Activated CD4-positive, alpha-beta T cell treated with anti-CD3 and anti-CD28 coated beads, Interleukin-2, amount 50 U/mL, for 24 hours (primary cell): Measurements from ENCODE around the gene PCCA.
"Not testable (repeated sequence)": the region's sequence is repeated elsewhere in the genome, so short reads cannot be mapped to it uniquely, and the experiment has no call there.

Source experiments
- DNase-seq, 2 donors: peaks; one replicate each; pipeline ENCODE4 v3.0.0-alpha.2; 2020; ENCODE audit warnings: low read depth in 1 of 2, low spot score in 1 of 2

PCCA gene, protein sequence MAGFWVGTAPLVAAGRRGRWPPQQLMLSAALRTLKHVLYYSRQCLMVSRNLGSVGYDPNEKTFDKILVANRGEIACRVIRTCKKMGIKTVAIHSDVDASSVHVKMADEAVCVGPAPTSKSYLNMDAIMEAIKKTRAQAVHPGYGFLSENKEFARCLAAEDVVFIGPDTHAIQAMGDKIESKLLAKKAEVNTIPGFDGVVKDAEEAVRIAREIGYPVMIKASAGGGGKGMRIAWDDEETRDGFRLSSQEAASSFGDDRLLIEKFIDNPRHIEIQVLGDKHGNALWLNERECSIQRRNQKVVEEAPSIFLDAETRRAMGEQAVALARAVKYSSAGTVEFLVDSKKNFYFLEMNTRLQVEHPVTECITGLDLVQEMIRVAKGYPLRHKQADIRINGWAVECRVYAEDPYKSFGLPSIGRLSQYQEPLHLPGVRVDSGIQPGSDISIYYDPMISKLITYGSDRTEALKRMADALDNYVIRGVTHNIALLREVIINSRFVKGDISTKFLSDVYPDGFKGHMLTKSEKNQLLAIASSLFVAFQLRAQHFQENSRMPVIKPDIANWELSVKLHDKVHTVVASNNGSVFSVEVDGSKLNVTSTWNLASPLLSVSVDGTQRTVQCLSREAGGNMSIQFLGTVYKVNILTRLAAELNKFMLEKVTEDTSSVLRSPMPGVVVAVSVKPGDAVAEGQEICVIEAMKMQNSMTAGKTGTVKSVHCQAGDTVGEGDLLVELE

DNA sequence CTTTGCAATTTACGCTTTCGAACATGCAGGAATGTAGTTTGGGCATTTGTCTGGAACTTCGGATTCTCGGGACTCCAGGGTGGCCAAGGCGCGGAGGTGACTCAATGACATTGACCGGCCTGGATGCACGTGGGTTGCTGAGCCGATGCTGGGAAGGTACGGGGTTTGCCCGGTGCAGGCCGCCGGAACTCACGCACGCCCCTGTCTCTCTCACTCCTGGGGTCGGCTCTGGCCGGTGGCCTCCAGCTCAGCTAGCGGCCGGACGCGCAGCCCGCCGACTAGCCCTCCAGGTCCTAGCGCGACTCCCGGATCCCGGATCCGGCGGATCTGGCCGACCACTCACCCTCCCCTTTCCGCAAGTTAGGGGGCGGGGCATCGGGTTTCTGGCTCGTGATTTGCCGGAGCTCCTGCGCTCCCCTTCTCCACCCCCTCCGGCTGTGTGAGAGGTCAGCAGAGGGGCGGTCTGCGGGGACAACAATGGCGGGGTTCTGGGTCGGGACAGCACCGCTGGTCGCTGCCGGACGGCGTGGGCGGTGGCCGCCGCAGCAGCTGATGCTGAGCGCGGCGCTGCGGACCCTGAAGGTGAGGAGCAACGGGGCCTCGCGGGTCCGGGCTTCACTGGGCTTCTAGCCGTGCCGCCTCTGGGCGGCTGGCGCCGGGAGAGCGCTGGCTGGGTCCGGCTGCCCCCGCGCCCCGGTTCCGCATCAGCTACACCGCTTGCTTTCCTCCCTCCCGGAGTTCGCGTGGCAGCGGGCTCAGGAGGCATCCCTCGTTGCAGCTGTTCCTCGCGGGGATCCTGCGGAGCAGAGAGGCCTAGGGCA is at the start of gene PCCA:
Gene PCCA (plus strand): TSS at position 450 of the 821 bp plus-strand sequence. CDS start 28 bp downstream, at position 478.
- DNase-seq, result peak; percentile 47 to 76

DNA sequence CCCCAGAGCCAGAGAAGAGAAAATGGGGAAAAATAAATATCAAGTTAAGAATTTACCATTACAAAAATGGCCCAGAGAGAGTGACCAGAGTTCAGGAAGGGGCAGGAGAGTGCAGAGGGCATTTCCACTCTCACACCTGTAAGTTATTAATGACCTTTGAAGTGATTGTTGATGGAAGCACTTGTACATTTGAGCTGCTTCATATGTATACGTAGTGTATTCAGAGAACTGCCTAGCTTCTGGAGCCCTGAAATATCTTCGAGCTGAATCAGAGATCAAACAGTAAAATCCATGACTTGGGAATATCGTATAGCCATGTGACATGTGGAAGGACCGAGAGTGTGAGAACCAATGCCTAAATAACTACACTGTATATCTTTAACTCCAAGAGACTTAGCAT is 49.2 kb upstream of the PCCA start:
- no peak for DNase-seq

DNA sequence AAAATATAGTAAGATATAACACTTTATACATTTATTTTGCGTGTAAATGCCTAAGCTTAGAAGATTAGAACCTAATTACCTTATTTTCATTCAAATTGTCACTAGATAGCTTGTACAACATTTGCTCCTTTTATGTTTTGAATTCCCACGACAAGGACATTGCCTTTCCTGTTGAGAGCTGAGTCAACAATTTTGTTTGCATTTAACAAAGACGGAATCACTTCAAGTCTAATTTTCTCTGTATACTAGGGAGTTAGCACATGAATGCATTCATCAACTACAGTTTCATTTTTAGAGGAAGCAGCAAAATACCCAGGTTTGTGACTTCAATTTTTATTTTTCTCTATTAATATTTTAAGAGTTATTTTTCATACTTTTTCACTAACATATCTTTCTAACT is 48.7 kb upstream of the PCCA start:
- DNase-seq, result no peak

DNA sequence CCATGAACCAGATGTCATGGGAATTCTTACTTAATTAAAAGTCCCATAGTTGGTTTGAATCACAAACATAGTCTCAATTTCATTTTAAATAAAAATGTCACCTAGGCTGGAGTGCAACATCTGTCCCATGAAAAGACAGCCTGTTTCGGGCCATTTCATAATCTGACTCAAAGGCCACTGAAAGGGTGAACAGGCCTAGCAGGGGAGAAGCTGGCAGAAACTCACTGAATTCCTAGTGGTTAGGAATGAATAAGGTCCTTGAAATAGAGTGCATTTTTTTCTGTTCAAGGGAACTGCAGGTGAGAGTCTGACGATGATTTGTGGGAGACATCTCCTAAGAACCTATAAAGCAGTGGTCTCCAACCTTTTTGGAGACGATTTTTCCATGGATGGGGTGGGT is 44.0 kb upstream of the PCCA start:
- DNase-seq, result no peak

DNA sequence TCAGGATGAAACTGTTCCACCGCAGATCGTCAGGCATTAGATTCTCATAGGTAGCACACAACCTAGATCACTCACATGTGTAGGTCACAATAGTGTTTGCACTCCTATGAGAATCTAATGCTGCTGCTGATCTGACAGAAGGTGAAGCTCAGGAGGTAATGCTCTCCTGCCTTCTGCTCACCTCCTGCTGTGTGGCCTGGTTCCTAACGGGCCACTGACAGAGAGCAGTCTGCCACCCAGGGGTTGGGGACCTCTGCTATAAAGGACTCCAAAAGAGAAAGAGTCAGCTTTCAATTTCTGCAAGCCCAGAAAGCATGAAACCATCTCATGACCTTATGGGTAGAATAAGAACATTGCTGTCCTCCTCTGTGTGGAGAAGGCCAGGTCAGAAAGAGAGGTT is 43.5 kb upstream of the PCCA start:
- no peak for DNase-seq

DNA sequence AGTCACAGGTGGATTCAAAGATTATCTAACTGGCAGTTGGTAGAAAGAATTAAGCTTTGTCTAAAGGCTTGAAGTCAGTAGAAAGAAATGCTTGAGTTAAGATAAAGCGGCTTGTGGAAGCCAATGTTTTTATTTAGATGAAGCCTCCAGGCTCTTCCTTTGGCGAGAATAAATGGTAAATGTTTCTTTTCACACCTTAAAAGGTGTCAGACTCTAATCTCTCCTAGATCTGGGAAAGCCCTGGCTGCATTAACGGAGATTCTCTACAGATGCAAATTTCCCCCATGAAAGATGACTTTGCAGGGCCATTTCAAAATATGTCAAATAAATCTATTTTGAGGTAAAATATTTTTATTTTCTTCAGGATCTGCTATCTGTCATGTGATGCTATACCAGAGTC is 37.8 kb upstream of the PCCA start:
- DNase-seq, result no peak

DNA sequence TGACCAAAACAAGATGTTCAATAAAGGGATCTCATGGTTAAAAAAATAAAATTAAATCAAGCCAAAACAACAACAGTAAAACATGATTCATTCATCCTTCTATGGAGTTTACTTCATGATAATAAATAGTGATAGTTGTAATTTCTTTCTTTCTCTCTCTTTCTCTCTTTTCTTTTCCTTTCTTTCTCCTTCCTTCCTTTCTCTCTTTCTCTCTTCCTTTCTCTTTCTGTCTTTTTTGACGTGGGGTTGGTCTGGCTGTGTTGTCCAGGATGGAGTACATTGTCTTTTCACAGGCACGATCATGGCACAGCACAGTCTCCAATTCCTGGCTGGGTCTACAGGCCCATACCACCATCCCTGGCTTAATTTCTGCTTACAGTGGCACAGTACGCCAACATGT is 29.1 kb upstream of the PCCA start:
- no peak for DNase-seq

DNA sequence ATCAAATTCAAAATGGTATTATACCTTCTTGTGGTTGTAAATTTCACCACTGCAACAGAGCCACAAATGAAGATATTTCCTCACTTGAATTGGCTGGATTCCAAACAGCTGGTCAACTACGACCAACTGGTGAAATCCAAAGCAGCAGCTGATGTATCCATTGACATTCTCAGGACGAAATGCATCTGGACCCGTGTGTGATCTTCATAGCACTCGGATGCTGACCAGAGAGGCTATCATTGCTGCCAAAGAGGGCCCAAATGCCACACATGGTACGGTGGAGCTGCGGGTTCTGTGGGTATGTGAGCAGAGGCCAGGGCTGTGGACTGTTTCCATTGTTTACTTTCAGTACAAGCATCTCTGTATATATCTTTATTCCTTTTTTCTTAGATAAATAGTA is 25.6 kb upstream of the PCCA start:
- DNase-seq, result no peak

DNA sequence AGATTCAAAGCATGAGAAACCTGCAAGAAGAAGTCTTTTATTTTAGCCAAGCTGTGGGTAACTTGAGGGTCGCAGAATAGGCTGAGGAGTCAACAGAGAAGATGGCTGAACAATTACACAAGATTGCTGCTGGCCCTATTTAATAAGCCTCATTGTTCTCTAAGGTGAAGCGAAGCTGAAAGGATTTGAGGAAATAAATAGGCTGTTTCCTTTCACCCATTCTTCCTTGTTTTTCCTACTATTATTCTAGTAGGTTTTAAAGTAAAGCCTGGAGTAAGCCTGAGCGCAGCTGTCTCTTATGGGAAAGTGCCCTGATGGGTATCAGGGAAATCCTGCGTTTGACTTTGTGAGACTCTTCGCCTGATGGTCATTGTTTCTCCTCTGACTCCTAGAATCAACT is 25.0 kb upstream of the PCCA start:
- DNase-seq, result no peak

DNA sequence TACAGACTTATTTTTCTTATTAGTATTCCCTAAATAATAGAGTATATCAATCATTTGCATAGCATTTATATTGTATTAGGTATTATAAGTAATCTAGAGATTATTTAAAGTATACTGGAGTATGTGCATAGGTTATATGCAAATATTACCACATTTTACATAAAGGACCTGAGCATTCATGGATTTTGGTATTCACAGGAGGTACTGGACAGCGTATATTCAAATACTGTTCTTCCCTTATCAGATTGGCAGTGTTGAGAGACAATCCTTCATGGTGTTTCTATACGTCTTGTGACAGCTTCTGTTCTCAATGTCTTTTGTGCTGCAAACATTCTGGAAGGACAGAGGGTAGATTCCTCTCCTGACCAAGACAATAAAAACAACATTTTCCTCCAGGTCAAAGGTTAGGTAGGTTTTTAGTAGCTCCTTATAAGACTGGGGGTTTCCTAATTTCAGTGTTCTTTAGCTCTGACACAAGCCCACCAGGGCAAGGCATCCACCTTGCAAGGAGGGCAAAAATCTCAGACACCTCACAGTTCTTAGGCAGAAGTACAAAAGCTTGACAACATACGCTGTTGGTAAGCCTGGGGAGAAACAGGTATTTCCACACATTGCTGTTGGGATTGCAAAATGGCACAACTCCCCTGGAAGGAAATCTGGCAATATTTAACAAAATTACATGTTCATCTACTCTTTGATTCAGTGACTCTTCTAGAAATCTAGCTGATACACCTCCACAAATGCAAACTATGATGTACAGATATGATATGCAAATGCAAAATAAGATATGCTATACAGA is 20.6 kb upstream of the PCCA start:
- no peak for DNase-seq

DNA sequence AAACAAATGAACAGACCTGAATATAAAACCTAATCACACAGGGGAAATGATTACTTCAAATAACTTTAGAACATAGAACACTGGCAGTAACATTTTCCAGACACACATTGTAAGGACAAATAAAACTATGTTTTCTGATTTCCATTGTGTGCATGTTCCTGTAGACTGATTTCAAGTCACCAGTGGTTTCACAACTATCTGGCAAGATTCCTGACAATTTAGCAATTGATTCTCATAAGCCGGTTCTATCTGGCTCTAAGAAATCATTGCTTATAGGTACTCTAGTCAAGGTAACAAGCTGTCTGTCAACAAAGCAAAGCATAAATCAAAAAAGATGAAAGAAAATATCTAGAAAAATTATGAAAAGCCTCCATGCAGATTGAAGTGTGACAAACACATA is 19.6 kb upstream of the PCCA start:
- DNase-seq, result no peak

DNA sequence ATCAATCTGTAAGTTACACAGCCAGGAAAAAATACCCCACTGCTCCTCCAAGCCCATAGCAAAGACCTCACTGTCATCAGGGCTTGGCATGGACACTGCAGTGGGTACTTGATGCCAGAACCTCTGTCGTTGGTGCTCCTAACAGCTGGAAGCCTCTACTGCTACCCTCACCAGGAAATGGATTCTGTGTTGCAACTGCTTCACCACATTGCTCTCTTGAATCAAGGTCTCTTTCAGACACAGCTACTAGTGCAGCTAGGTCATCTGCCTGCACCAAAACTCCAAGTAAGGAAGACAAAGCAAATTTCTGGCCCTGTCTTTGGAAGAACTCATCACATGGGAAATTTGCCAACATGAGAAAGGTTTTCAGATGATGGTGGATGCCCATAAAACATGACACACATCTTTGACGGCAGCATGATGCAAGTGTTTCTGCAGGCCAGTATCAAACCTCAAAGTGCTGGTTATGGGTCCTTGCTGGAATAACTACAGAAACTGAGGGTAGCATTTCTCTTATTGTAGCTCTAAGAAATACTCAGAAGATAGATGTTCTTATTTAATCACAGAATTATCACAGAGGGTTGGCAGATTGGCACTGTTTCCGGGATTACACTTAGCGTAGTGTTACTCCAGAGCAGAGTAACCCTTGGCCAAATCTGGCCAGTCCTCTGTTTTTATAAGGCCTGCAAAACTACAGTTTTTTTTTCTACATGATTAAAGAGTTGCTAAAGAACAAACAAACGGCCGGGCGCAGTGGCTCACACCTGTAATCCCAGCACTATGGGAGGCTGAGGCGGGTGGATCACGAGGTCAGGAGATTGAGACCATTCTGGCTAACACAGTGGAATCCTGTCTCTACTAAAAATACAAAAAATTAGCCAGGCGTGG is 12.9 kb upstream of the PCCA start:
- DNase-seq, result no peak

DNA sequence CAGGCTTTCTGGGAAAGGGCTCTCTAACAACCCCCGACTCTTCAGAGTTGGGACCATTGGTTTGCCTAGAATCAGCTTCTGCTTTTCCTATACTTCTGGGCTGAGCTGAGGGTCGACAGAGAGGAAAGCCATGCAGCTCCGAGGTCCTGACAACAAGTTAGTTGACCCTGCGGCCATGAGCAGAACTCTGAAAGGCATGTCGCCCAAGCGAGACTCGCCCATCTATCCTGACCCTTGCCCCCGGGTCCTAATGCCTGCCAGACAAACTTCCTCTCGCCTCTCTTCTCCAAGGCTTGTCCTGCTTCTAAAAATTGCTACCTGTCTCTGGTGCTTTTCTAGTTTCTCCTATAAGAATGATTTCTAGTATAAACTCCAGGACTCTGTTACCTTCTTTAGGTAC is 9.9 kb upstream of the PCCA start:
- not testable (repeated sequence) for DNase-seq

DNA sequence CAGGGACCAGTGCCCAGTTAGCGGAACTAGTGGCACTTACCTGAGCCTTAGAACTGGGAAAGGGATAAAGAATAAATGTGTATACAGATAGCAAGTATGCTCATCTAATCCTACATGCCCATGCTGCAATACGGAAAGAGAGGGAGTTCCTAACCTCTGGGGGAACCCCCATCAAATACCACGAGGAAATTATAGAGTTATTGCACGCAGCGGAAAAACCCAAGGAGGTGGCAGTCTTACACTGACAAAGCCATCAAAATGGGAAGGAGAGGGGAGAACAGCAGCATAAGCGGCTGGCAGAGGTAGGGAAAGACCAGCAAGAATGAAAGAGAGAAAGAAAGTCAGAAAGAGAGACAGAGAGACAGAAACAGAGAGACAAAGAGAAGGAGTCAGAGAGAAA is 5.5 kb upstream of the PCCA start:
- not testable (repeated sequence) for DNase-seq

DNA sequence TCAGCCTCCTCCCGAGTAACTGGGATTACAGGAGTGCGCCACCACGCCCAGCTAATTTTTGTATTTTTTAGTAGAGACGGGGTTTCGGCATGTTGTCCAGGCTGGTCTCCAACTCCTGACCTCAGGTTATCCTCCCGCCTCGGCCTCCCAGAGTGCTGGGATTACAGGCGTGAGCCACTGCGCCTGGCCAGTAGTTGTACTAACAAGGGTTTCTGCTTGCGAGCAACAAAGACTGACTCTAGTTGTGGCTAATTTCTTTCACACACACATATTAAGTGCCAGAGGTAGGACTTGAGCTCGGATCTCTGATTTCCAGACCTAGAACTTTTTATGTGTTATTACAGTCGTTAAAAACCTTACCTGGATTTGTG is 635 bp upstream of the PCCA start:
- no peak for DNase-seq

DNA sequence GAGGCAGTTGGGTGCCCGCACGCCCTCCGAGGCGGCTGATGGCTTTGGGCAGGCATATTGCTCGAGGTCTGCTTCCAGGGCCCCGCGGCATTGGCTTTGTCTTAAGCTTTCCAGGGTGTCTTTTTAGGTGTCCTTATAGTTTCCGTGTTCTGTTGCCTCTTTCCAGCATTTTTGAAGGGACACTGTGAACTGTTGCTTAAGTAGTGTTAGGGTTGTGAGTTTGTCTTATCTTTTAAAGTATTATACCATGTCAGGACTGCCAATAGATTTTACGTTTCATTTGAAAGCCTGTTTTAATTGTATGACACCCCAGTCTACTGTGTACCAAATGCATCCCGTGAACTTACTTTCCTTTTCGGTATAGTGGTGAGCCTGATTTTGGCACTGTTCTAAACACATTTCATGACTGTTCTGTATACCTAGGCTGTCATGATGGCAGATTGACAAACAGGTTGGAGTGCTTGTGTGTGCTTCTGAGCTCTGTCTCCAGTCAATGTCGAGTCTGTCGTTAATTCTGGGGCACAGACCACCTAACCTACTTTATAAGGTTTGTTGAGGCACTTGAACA is 656 bp downstream of the PCCA start:
- DNase-seq, result no peak

DNA sequence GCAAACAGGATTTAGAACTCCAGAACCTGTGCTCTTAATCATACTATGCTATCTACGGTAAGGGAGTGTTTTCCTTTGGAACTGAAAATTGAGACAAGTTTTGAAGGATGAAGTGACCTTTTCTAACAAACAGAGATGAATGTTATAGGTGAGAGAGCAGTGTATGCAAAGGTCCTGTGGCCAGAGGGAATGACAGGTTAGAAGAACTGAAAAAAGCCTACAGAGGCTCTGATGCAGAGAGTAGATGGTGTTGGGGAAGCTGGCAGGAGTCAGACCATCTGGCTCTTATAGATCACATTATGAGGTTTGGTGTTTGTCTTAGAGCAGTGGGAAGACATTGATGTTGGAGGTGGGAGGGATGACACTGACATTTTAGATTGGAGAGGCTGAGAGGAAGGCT is 2.0 kb downstream of the PCCA start:
- no peak for DNase-seq

DNA sequence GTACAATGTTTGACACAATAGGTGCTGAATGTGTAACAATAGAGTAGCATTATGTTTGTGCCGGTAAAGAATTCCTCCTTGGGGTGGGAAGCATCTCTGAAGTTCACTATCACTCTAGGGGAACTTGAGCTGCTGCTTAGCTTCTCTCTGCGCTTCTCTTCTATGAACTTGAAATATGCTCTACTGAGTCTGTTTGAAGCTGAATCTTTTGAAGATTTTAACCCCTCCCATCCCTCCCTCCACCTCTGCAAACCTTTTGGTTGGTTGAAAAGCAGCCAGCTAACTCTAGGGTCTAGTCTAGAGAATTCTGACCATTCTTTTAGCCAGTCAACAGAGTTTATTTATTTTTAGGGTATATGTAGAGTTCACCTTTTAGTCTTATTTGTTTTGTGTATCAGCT is 2.5 kb downstream of the PCCA start:
- no peak for DNase-seq

DNA sequence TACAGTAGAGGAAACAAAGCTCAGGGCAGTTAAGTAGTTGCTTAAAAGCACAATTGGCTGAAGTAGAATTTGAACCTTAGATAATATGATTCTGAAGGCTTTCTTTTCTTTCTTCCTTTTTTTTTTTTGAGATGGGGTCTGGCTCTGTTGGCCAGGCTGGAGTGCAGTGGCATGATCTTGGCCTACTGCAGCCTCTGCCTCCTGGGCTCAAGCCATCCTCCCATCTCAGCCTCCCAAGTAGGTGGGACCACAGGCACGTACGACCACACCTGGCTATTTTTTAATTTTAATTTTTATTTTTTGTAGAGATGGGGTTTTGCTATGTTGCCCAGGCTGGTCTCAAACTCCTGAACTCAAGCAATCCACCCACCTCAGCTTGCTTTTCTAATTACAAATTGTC is 3.4 kb downstream of the PCCA start:
- DNase-seq, result not testable (repeated sequence)

DNA sequence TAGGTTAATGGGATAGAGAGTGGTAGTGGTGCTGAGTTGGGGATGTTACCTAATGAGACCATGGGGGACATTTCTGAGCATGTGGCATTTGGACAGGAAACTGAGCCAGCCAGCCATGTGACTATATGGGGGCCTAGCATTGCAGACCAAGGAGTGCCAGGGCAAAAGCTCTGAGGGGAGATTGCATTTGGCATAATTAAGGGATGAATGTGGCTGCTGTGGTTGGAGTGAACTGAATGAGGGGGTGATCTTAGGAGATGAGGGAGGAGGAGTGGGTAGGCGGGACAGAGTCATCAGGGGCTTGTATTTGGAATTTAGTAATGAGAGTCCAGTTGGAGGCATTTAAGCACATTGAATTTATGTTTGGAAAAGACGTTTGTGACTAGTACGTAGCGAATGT is 6.6 kb downstream of the PCCA start:
- no peak for DNase-seq
